Activated CD8-positive, alpha-beta T cell treated with anti-CD3 and anti-CD28 coated beads for 36 hours (primary cell): ENCODE results near the gene CACNA2D3. TPM values are rescaled to one million over a fixed set of nuclear protein-coding genes. Genes with fewer than 3 reads are reported as not detected.

Experiments used
- ATAC-seq: fragments of 200-7000 bp; cut with Tn5 transposase; one replicate; pipeline ENCODE4 v1.10.0; 2021; ENCODE audit warnings: mild to moderate bottlenecking, moderate library complexity
- CTCF ChIA-PET: fragments of 350-600 bp; sonication (Branson Sonifier 250); formaldehyde crosslinking; loops from one replicate; lab custom pipeline; 2021; ENCODE audit warnings: antibody characterized with exemption; lab: Charles Lee
- POLR2A ChIA-PET: fragments of 350-600 bp; sonication (Branson Sonifier 250); formaldehyde crosslinking; loops from one replicate; lab custom pipeline; 2021; ENCODE audit warnings: antibody characterized with exemption; lab: Charles Lee
- DNase-seq: peaks from one replicate; pipeline ENCODE4 v3.0.0-alpha.2; 2020
- H3K27ac Mint-ChIP-seq: one replicate; pipeline ENCODE4 v1.8.0; 2021; ENCODE audit warnings: mild to moderate bottlenecking, mixed read lengths
- H3K27me3 Mint-ChIP-seq: one replicate; pipeline ENCODE4 v1.8.0; 2021; ENCODE audit warnings: mixed read lengths
- H3K36me3 Mint-ChIP-seq: one replicate; pipeline ENCODE4 v1.8.0; 2021; ENCODE audit warnings: low read depth, mixed read lengths
- H3K4me1 Mint-ChIP-seq: one replicate; pipeline ENCODE4 v1.8.0; 2021; ENCODE audit warnings: low read depth, mixed read lengths
- H3K4me3 Mint-ChIP-seq: one replicate; pipeline ENCODE4 v1.8.0; 2021; ENCODE audit warnings: mild to moderate bottlenecking, moderate library complexity, mixed read lengths
- H3K9me3 Mint-ChIP-seq: one replicate; pipeline ENCODE4 v1.8.0; 2021; ENCODE audit warnings: mixed read lengths
- intact Hi-C: fragments of 100-400 bp; cut with micrococcal nuclease; formaldehyde crosslinking; loops from one replicate; pipeline ENCODE4 v1.10.0; 2022
- total RNA-seq, 2 experiments: library from RNA; stranded (reverse); gene quantifications; one replicate each; pipeline ENCODE4 v1.2.3, GENCODE V29; 2021
- TF ChIP-seq, protein P1 (sequence below): fragments of 200-600 bp; IDR thresholded peaks from one replicate; pipeline ENCODE4 v1.8.0; 2022; ENCODE audit warnings: antibody characterized with exemption, mild to moderate bottlenecking

CACNA2D3 gene
- total RNA-seq, 2 experiments from 2014 or later, result not detected

DNA sequence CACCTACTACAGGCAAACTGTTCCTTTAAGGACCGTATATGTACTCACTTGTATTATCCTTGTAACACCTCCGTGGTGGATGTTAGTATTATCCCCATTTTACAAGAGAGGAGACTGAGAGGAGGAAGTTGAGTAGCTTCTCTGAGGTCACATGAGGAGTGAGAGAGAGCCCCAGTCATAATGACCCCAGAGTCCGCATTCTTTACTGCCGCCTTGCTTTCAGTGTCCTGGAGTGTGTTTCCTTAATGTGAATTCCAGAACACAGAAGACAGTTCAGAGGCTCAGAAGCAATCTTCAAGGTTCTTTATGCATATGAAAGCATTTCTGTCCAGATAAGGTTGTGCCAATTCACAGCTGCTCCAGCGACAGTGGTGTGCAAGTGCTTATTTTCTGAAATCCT lies 199.2 kb downstream of the CACNA2D3 start:
- no peak for ATAC-seq
- Mint-ChIP-seq H3K27me3 (no peaks in the 10 kb centered on the region), H3K36me3 (no peaks in the 10 kb centered on the region), H3K4me1 (no peaks in the 10 kb centered on the region), H3K4me3 (no peak overlapping the region), H3K27ac (no peak overlapping the region), H3K9me3 (no peaks in the 10 kb centered on the region)
- DNase-seq, result no peak
- TF ChIP-seq, protein P1, sequence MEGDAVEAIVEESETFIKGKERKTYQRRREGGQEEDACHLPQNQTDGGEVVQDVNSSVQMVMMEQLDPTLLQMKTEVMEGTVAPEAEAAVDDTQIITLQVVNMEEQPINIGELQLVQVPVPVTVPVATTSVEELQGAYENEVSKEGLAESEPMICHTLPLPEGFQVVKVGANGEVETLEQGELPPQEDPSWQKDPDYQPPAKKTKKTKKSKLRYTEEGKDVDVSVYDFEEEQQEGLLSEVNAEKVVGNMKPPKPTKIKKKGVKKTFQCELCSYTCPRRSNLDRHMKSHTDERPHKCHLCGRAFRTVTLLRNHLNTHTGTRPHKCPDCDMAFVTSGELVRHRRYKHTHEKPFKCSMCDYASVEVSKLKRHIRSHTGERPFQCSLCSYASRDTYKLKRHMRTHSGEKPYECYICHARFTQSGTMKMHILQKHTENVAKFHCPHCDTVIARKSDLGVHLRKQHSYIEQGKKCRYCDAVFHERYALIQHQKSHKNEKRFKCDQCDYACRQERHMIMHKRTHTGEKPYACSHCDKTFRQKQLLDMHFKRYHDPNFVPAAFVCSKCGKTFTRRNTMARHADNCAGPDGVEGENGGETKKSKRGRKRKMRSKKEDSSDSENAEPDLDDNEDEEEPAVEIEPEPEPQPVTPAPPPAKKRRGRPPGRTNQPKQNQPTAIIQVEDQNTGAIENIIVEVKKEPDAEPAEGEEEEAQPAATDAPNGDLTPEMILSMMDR, result no peak
- CTCF ChIA-PET, result no interaction called here
- intact Hi-C loops, result no loop called here
- POLR2A ChIA-PET, result interaction anchor here (0.6 kb wide), 1 partner anchor 19 kb away, joined by 3 read pairs; no protein-coding TSS in a partner anchor

DNA sequence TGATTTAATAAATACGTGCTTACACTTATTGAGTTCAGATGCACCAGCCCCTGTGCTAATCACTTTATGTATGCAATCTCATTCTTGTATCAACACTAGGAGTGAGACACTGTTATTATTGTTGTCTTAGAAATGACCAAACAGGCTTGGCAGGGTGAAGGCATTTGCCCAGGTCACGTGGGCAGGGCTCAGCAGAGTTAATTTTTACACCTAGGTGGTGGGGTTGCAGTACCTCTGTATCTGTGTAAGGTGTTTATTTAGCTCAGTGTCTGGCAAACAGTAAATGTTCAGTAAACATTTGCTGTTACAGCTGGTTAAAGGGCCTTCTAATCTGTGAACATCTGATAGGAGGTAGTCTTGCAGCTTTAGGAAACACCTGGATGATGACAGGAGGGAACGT lies 200.0 kb downstream of the CACNA2D3 start:
- no peaks in the 10 kb centered on the region for H3K36me3 Mint-ChIP-seq
- ChIA-PET CTCF (no interaction called here), POLR2A (no interaction called here)
- DNase-seq, result no peak
- ATAC-seq, result no peak
- H3K4me3 Mint-ChIP-seq, result no peak overlapping the region
- no peak overlapping the region for H3K27ac Mint-ChIP-seq
- no peaks in the 10 kb centered on the region for H3K9me3 Mint-ChIP-seq
- no peaks in the 10 kb centered on the region for H3K27me3 Mint-ChIP-seq
- intact Hi-C loops, result no loop called here
- TF ChIP-seq, protein P1, result no peak
- H3K4me1 Mint-ChIP-seq, result no peaks in the 10 kb centered on the region

DNA sequence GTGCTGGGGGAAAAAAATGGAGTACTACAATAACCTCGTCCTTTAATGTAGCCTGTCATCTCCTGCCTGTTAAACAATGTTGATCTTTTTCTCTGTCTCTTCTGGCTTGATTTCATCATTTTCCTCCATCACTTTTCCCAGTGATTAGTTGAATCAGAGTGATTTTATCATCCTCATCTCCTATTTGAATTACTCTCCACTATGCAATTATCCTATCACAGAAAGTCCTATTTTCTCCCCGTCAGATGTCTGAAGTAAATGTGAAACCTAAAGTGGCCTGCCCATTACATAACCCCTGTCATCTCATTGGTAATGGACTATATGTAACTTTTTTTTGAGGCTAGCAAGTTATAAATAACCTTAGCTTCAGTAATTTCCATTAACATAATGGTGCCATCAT lies 201.8 kb downstream of the CACNA2D3 start:
- ChIA-PET CTCF (no interaction called here), POLR2A (no interaction called here)
- no peak overlapping the region for H3K27ac Mint-ChIP-seq
- H3K36me3 Mint-ChIP-seq, result no peaks in the 10 kb centered on the region
- intact Hi-C loops, result no loop called here
- DNase-seq (no peak), ATAC-seq (no peak)
- H3K27me3 Mint-ChIP-seq, result no peaks in the 10 kb centered on the region
- TF ChIP-seq, protein P1, result no peak
- H3K4me3 Mint-ChIP-seq, result no peak overlapping the region
- no peaks in the 10 kb centered on the region for H3K9me3 Mint-ChIP-seq
- H3K4me1 Mint-ChIP-seq, result no peaks in the 10 kb centered on the region

DNA sequence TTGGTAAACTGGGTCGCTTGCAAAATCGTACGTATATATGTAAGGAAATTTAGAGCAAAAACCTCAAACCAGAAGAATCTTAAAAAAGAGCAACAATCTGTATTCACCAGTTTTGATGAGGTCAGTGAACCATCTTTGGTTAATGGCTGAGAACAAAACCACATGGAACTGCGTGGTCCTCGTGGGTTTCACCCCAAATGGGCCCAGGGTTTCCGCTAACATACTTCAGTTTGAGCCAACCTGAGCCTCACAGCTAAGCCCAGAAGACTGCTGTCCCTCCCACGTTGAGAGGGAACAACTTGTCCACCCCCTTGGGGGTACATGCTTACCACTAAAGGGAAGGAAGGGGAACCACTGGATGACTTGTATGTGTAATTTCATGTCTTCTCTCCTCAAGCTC lies 204.6 kb downstream of the CACNA2D3 start:
- ChIA-PET CTCF (interaction anchor here (1.0 kb wide), 1 partner anchor 10 kb away, joined by 3 read pairs; no protein-coding TSS in a partner anchor), POLR2A (no interaction called here)
- no peaks in the 10 kb centered on the region for H3K9me3 Mint-ChIP-seq
- H3K27me3 Mint-ChIP-seq, result peaks cover 2% of the 10 kb centered on the region
- intact Hi-C loops, result no loop called here
- no peak overlapping the region for H3K4me3 Mint-ChIP-seq
- H3K27ac Mint-ChIP-seq, result no peak overlapping the region
- no peaks in the 10 kb centered on the region for H3K36me3 Mint-ChIP-seq
- TF ChIP-seq, protein P1, result no peak
- ATAC-seq (no peak), DNase-seq (no peak)
- no peaks in the 10 kb centered on the region for H3K4me1 Mint-ChIP-seq

DNA sequence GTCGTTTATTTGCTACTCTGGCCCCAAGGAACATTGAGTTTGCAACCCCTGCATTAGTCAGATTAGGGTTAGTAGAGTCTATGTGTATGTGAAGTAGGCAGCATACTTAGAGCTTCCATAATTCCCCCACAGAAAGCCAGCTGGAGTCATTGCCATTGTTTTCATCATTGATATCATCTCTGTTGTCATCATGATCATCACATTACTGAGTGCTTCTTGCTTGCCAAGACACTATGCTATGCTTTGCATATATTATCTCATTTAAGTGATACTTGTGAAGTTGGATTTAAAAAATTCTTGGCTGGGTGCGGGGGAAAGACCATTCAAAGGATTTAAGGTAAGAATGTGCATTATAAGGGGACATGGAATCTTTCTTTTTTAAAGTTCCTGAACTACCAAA lies 209.0 kb downstream of the CACNA2D3 start:
- Mint-ChIP-seq H3K27me3 (peaks cover 2% of the 10 kb centered on the region), H3K36me3 (no peaks in the 10 kb centered on the region)
- intact Hi-C loops, result no loop called here

More for the DNA sequence above, 209.0 kb downstream of the CACNA2D3 start:
- ChIA-PET POLR2A (no interaction called here), CTCF (no interaction called here)
- Mint-ChIP-seq H3K4me3 (no peak overlapping the region), H3K27ac (no peak overlapping the region), H3K9me3 (no peaks in the 10 kb centered on the region), H3K4me1 (no peaks in the 10 kb centered on the region)
- DNase-seq (no peak), ATAC-seq (no peak)
- TF ChIP-seq, protein P1, result no peak
